ENCODE data around the gene CARMIL1.

Gene CARMIL1

DNA sequence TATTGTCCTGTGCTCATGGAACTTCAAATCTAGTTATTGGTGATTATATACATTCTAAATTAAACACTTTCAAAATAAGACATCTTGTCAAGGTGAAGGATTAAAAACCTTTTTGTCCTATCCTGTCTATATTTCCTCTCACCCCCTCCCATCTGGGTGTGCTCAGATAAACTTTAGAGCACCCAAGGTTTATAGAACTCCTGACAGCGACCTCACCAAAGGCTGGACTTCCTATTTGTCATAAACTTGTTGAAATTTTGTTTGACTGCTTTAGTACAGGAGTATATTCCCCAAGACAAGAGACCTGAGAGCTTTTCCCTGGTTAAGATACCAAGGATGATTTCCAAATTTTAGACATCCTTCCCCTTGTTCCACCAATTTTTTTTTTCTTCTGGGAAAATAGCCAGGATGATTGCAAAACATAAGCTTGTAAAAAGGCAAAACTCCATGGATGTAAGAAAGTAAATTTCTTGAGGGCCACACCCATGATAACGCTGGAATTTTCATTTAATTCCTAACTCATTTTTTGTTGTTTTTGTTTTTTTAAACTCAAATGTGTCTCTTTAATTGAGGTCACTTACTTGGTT, 33.0 kb downstream of the CARMIL1 start:
- DNase-seq: no peak

- DNase-seq: no peak
Measured at GRCh38 chr6:25312703-25313102, 33.5 kb downstream of the CARMIL1 start.

GRCh38 chr6:25314509-25315175, 35.5 kb downstream of the CARMIL1 start:
- no peak for DNase-seq

- no peak for DNase-seq
Measured at GRCh38 chr6:25315194-25316177, 36.3 kb downstream of the CARMIL1 start.

DNA sequence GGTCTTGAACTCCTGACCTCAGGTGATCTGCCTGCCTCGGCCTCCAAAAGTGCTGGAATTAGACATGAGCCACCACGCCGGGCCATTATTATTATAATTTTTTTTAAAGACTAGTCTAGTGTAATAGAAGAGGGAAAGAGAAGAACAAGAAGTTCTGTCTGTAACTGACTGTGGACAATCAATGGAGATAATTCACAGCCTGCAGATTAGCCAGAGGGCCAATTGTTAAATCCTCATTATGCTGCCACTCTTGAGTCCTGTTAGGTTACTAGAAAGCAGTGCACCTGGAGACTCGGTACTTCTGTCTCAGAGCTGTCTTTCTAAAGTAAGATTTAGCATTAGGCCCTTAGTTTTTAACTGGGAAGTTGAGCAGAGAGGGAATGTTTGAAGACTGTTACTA, 37.5 kb downstream of the CARMIL1 start:
- DNase-seq: no peak

GRCh38 chr6:25318589-25318988, 39.4 kb downstream of the CARMIL1 start:
- DNase-seq: no peak

DNA sequence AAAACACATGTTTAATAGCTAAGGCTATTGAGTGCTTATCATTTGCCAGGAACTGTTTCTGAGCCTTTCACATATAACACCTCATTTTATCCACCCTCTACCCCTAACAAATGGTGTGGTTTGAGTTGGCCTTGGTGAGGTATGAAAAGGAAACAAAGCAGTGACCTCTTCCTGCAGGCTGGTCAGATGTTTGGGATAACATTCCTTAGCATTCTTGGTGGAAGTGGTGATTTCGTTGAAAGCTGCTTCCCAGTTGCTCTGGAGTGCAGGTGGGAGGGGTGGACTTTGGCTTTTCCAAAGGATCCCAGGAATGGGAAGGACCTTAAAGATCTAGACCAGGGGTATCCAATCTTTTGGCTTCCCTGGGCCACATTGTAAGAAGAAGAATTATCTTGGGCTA, 41.3 kb downstream of the CARMIL1 start:
- DNase-seq: no peak

DNA sequence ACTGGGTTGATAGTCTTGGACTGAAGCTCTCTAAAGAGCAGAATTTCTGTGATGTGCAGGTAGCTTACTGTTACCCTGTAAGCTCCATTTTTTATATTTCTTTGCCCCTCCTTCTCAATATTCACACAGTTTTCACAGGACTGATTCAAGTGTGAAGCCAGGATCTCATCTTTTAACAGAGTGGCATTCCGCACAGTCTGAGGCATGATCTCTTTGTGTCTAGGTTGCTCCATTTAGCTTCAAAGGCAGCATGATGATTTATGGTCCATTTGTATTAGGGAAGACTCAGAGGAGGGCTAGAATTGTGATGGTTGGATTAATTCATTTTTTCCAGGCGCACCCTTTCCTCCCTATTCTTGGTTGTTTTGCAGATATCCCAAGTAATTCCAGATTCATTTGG, 43.5 kb downstream of the CARMIL1 start:
- no peak for DNase-seq

GRCh38 chr6:25324066-25324762, 45.0 kb downstream of the CARMIL1 start:
- no peak for DNase-seq

DNA sequence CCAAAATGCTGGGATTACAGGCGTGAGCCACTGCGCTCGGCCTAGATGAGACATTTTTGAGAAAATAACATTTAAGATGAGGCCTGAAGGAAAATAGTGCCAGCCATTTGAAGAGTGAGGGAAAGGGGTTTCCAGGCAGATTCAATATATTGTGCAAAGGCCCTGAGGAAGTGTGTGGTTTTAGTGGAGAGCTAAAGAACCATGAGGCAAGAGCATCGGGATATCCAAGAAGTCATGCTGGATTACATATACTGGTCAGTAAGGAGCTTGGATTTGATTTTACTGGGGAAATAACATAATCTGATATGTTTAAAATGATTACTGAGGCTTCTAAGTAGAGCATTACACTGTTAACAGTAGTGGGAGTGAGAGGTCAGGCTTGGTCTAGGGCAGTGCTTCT, 47.0 kb downstream of the CARMIL1 start:
- DNase-seq: no peak

- DNase-seq: no peak
Measured at GRCh38 chr6:25326960-25327359, 47.8 kb downstream of the CARMIL1 start.

DNA sequence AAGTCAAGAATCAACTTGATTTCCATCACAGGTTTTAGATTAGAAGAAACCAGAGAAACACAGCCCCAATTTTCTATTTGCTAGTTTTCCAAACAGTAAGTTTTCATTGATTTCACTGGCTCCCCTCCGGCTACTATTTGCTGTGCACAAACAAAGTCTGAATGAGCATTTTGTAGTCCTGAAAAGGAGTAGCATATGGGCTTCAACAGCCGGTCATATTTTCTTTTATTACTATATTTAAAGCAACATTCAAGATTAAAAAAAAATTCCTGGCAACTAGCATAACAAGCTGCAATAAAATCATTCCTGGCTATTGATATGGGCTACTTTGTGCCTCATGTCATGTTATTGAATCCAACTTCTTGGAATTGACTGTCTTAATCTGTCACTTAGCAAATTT, 48.3 kb downstream of the CARMIL1 start:
- DNase-seq: no peak

- no peak for DNase-seq
Measured at GRCh38 chr6:25329161-25329817, 50.1 kb downstream of the CARMIL1 start.

- no peak for DNase-seq
Measured at GRCh38 chr6:25329982-25330381, 50.8 kb downstream of the CARMIL1 start.

GRCh38 chr6:25330796-25331685, 51.9 kb downstream of the CARMIL1 start:
- no peak for DNase-seq

GRCh38 chr6:25332165-25332564, 53.0 kb downstream of the CARMIL1 start:
- no peak for DNase-seq

DNA sequence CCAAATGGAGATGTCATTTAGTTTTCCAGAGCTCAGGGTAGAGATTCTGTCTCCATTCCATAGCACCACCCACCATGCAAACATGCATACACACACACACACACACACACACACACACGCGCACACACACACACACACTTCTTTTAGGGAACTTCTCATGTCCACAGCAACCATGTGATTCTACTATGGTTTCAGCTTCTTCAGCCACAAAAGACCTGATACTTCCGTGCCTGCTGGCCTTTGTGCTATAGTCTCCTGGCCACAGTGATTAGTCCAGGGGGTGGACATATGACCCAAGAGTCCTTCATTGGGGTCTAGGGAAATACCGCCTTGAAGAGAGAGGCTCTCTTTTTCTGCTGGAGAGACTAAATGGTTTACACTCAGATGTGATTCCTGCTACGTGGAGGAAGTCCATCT, 53.5 kb downstream of the CARMIL1 start:
- DNase-seq: no peak

- no peak for DNase-seq
Measured at GRCh38 chr6:25333471-25333870, 54.3 kb downstream of the CARMIL1 start.

DNA sequence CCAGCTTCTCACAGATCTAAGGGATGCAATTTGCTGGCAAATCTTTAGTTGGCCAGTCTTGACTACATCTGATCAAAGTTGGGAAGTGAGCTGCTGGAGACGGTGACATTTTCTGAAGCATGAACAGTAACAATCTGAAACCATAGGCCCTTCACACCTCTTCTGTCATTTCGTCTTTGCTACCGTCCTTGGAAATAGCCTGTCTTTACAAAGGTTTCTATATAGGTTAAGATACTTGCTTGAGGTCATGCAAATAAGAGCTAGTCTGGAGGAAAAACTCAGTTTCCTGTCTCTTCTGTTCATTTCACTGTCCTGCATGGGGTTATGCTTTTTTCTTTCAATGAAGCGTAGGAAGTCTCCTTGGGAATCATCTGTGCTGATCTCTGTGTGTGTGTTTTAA, 55.6 kb downstream of the CARMIL1 start:
- no peak for DNase-seq

DNA sequence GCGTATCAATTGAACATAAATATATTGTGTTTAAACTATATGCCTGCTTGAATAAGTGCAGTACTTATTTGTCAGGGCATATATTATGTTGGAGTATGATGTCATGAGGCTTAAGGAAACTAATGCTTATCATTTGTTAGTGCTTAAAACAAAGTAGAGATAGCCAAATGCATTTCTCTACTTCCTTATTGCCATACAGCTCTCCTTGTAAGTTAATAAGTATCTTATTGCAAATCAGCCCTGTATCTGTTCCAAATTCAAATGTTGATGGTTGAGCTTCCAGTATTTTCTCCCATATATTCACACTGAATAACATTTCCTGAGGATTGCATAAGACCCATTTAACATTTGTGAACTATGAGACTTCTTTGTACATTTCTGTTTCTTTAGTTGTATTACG, 57.8 kb downstream of the CARMIL1 start:
- DNase-seq: no peak

GRCh38 chr6:25337431-25337830, 58.3 kb downstream of the CARMIL1 start:
- DNase-seq: no peak
